Adipocyte (in vitro differentiated cells): ENCODE results near the gene SBK2.
"Not testable (repeated sequence)": the region's sequence is repeated elsewhere in the genome, so short reads cannot be mapped to it uniquely, and the experiment has no call there.

Experiments used
- DNase-seq: peaks from one replicate; pipeline ENCODE4 v3.0.0-alpha.2; 2015; ENCODE audit warnings: low read depth
- H3K27me3 ChIP-seq: replicated peaks from 2 replicates; pipeline ENCODE4 v1.7.0; 2013; ENCODE audit warnings: mild to moderate bottlenecking, low read length, moderate library complexity; ENCODE audit not compliant: control insufficient read depth, insufficient read depth
- H3K36me3 ChIP-seq: 2 replicates; pipeline ENCODE4 v1.7.0; 2013; ENCODE audit warnings: low read length, mild to moderate bottlenecking, moderate library complexity; ENCODE audit not compliant: control insufficient read depth, insufficient read depth, severe bottlenecking
- H3K4me1 ChIP-seq: 2 replicates; pipeline ENCODE4 v1.7.0; 2013; ENCODE audit warnings: mild to moderate bottlenecking, low read length, moderate library complexity; ENCODE audit not compliant: control insufficient read depth, insufficient read depth
- H3K4me3 ChIP-seq: 2 replicates; pipeline ENCODE4 v1.7.0; 2013; ENCODE audit warnings: mild to moderate bottlenecking, low read length, moderate library complexity
- H3K9ac ChIP-seq: 2 replicates; pipeline ENCODE4 v1.7.0; 2013; ENCODE audit warnings: mild to moderate bottlenecking, low read length, moderate library complexity
- H3K9me3 ChIP-seq: 2 replicates; pipeline ENCODE4 v1.7.0; 2013; ENCODE audit warnings: mild to moderate bottlenecking, low read length, moderate library complexity; ENCODE audit not compliant: control insufficient read depth

Gene SBK2

DNA sequence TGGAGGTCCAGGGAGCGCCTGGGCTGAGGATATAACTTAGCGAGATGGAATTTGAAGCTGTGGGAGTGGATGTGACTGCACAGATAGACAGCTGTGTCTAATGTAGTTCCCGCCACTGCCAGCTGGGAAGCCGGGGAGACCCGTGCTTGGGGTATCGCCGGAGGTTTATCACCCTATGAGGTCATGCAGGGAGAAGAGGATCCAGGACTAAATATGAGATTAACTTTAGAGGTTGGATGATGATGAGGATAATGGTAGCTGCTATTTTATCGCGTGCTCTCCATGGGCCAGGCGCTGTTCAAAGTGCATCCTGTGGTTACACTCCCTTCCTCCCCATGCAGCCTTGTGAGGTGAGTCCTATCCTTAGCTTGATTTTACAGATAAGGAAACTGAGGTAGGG is 28.8 kb downstream of the SBK2 start:
- Histone ChIP-seq H3K4me1 (peaks cover 3% of the 10 kb centered on the region), H3K4me3 (no peak overlapping the region), H3K9ac (no peak overlapping the region), H3K36me3 (peaks cover 4% of the 10 kb centered on the region), H3K27me3 (no peaks in the 10 kb centered on the region), H3K9me3 (no peaks in the 10 kb centered on the region)
- no peak for DNase-seq

DNA sequence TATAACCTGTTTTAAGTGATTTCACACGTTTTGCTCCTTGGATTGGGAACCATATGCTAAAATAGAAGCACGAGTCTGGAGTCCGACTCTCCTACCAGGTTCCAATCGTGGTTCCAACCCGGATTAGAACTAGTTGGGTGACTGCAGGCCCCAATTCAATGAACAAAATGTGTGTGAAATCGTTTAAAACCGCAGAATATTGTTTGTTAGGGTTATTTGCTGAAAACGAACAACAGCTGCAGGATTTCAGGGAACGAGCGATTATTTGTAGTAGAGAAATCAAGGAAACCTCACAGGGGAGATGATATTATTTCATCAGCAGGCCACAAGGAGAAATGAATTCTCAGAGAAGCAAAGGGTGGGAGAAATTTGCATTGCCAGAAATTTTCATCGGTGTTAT is 32.0 kb downstream of the SBK2 start:
- Histone ChIP-seq H3K4me1 (peaks cover 3% of the 10 kb centered on the region), H3K9ac (no peak overlapping the region), H3K27me3 (no peaks in the 10 kb centered on the region), H3K9me3 (no peaks in the 10 kb centered on the region), H3K4me3 (no peak overlapping the region), H3K36me3 (peaks cover 17% of the 10 kb centered on the region)
- no peak for DNase-seq

DNA sequence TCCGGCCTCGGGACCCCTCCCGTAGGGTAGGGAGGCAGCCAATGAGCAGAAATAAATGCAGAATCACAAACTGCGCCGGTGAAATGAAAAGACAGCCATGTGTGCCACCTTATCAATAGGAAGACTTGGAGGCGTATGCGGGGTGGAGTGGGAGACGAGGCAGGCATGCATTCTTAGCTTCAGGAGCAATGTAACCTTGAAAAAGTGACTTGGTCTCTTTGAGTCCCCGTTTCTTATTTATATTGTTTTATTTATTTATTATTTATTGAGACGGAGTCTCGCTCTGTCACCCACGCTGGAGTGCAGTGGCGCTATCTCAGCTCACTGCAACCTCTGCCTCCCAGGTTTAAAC is 32.7 kb downstream of the SBK2 start:
- peaks cover 3% of the 10 kb centered on the region for H3K4me1 ChIP-seq
- H3K9ac ChIP-seq = no peak overlapping the region
- H3K27me3 ChIP-seq = no peaks in the 10 kb centered on the region
- peaks cover 21% of the 10 kb centered on the region for H3K36me3 ChIP-seq
- no peak for DNase-seq
- H3K4me3 ChIP-seq = peak overlapping the region; percentile 83
- no peaks in the 10 kb centered on the region for H3K9me3 ChIP-seq

DNA sequence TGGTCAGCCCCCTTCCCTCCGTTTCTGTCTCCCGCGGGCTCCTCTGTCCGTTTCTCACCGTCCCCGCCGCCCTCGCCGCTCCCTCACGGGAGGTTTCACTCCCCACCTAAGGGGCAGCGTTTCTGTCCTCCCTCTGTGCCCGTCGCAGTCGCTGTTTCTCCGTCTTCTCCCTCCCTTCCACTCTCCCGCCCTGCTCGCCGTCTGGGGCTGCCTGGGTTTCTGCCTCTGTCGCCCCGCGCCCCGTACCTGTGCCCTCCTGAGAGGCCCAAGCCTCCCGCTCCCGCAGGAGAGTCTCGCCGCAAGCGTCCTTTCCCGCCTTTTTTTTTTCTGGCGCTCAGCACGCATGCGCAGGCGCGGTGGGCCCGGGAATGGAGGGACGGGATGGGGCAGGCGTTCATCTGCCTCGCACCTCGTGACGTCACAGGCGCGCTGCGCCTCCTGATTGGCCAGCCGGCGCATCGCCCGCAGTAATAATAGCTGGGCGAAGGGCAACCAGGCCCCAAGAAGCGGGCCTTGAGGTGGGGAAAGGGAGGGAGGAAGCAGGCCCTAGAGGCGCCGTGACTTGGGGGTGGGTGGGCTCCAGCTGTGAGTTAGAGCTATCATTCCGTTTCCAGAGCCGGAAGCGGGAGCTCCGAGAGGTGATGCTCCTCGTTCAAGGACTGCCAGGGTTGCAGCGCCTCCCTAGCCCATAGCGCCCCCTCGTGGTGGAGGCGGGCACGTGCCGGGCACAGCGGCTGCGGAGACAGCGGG is 33.3 kb downstream of the SBK2 start:
- Histone ChIP-seq H3K9me3 (no peaks in the 10 kb centered on the region), H3K4me3 (peak overlapping the region; percentile 83), H3K9ac (peak overlapping the region; percentile 68), H3K4me1 (peaks cover 3% of the 10 kb centered on the region), H3K36me3 (peaks cover 18% of the 10 kb centered on the region), H3K27me3 (no peaks in the 10 kb centered on the region)
- DNase-seq = peak; percentile 96

DNA sequence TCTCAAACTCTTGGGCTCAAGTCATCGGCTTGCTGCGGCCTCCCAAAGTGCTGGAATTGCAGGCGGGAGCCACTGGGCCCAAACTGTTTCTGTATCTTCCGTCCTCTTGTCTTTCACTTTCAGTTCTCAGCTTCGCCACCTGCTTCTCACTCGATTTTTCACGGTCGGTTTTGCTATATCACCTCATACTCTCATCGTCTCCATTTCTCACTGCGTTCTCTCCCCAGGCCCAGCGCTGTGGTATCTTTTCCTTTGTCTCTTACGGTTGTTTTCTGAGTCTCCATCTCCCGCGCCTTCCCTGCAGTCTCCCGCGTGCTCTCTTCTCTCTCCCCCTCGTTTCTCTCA is 33.8 kb downstream of the SBK2 start:
- Histone ChIP-seq H3K9ac (no peak overlapping the region), H3K36me3 (peaks cover 18% of the 10 kb centered on the region), H3K4me3 (no peak overlapping the region), H3K9me3 (no peaks in the 10 kb centered on the region), H3K27me3 (no peaks in the 10 kb centered on the region), H3K4me1 (peaks cover 3% of the 10 kb centered on the region)
- DNase-seq = no peak

DNA sequence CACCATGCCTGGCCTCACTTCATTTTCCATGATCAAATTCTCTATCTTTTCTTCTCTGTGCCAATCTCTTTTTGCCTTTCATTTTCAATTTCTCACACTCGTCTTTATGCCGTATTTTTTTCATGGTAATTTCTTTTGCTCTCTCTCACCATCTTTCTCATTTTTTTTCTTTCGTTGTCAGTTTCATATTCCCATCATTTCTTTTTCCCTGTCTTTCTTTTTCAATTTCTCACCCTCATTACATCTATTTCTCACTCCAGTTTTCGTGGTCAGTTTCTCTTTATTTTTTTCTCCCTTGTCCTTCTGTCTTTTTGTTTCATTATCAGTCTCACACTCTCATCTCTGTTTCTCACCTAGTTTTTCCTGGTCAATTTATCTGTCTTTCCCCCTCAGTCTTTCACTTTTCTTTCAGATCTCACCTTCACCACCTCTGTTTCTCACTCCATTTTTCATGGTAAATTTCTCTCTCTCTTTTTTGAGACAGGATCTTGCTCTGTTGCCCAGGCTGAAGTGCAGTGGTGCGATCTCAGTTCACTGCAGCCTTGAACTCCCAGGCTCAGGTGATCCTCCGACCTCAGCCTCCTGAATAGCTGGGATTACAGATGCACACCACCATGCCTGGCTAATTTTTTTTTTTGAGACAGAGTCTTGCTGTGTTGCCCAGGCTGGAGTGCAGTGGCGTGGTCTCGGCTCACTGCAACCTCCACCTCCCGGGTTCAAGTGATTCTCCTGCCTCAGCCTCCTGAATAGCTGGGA is 34.6 kb downstream of the SBK2 start:
- Histone ChIP-seq H3K27me3 (no peaks in the 10 kb centered on the region), H3K4me1 (peaks cover 3% of the 10 kb centered on the region), H3K9ac (no peak overlapping the region), H3K4me3 (no peak overlapping the region), H3K36me3 (peaks cover 18% of the 10 kb centered on the region), H3K9me3 (no peaks in the 10 kb centered on the region)
- DNase-seq = no peak

DNA sequence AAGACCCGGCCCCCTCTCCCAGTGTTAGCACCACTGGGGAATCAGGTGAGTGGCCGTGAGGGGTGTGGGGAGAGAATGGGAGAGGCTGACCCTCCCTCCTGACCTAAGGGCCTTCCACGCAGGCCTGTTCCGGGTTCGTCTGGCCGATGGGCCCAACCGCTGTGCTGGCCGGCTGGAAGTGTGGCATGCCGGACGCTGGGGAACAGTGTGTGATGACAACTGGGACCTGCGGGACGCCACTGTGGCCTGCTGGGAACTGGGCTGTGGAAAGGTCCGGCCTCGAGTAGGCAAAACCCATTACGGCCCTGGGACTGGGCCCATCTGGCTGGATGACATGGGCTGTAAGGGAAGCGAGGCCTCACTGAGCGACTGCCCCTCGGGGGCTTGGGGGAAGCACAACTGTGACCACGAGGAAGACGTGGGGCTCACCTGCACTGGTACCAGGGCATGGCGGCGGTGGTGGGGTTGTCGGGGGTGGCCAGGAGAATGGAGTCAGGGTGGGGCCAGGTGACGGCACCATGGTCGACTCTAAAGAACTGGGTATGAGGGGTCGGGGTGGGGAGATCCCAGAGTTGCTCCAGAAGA is 36.5 kb downstream of the SBK2 start:
- no peak for DNase-seq
- peaks cover 18% of the 10 kb centered on the region for H3K36me3 ChIP-seq
- H3K4me1 ChIP-seq = peaks cover 3% of the 10 kb centered on the region
- H3K9ac ChIP-seq = no peak overlapping the region
- no peaks in the 10 kb centered on the region for H3K27me3 ChIP-seq
- no peaks in the 10 kb centered on the region for H3K9me3 ChIP-seq
- H3K4me3 ChIP-seq = no peak overlapping the region

DNA sequence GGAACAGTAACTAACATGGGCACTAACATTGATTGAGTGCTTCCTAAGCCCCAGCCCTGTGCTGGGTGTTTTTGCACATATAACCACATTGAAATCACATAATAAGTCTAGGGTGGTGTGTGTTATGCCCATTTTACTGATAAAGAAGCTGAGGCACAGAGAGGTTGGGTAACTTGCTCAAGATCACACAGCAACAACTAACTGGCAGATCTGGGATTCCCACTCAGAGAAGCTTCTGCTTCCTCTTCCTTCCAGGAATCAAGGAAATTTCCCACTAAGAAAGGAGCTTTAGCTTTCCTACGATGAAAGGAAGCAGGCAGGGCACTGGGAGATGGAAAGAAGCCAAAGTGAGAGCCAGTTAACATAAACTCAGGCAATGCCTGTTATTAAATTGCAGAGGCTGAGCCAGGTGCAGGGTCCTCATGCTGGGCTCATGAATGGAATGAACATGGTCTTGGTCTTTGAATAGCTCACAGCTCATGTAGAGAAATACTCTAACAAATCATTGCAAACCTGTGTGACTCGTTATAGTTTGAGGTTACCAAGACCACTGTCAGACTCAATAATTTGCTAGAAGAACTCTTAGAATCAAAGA is 38.6 kb downstream of the SBK2 start:
- no peak for DNase-seq
- H3K36me3 ChIP-seq = peaks cover 18% of the 10 kb centered on the region
- H3K27me3 ChIP-seq = no peaks in the 10 kb centered on the region
- H3K4me3 ChIP-seq = no peak overlapping the region
- H3K9ac ChIP-seq = no peak overlapping the region
- H3K9me3 ChIP-seq = no peaks in the 10 kb centered on the region
- peaks cover 14% of the 10 kb centered on the region for H3K4me1 ChIP-seq

DNA sequence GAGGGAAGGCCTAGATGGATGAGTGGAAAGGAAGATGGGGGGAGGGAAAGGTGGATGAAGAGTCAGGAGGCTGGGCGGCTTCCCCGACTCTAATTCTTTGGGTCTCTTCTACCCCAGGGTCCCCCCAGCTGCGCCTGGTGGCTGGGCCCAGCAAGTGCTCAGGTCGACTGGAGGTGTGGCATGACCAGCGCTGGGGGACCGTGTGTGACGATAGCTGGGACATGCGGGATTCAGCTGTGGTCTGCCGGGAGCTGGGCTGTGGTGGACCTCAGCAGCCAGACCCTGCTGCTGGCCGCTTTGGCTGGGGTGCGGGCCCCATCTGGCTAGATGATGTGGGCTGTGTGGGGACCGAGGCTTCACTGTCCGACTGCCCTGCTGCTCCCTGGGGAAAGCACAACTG is 39.2 kb downstream of the SBK2 start:
- Histone ChIP-seq H3K27me3 (no peaks in the 10 kb centered on the region), H3K9me3 (no peaks in the 10 kb centered on the region), H3K4me1 (peaks cover 20% of the 10 kb centered on the region), H3K9ac (no peak overlapping the region), H3K4me3 (no peak overlapping the region), H3K36me3 (peaks cover 18% of the 10 kb centered on the region)
- no peak for DNase-seq

DNA sequence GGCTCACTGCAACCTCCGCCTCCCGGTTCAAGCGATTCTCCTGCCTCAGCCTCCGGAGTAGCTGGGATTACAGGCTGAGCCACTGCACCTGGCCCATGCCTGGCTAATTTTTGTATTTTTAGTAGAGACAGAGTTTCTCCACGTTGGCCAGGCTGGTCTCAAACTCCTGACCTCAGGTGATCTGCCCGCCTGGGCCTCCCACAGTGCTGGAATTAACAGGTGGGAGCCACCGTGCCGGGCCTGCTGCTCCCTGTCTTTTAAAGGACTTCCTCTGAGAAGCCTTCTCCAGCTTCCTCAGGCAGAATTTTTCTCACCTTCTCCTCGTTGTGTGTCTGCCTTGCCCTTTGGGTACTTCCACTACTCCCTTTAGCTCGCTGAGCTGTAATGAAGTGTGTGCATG is 40.1 kb downstream of the SBK2 start:
- not testable (repeated sequence) for H3K4me3 ChIP-seq, H3K9me3 ChIP-seq, DNase-seq, H3K9ac ChIP-seq, H3K27me3 ChIP-seq
- Histone ChIP-seq H3K36me3 (peaks cover 15% of the 10 kb centered on the region), H3K4me1 (peaks cover 23% of the 10 kb centered on the region)

DNA sequence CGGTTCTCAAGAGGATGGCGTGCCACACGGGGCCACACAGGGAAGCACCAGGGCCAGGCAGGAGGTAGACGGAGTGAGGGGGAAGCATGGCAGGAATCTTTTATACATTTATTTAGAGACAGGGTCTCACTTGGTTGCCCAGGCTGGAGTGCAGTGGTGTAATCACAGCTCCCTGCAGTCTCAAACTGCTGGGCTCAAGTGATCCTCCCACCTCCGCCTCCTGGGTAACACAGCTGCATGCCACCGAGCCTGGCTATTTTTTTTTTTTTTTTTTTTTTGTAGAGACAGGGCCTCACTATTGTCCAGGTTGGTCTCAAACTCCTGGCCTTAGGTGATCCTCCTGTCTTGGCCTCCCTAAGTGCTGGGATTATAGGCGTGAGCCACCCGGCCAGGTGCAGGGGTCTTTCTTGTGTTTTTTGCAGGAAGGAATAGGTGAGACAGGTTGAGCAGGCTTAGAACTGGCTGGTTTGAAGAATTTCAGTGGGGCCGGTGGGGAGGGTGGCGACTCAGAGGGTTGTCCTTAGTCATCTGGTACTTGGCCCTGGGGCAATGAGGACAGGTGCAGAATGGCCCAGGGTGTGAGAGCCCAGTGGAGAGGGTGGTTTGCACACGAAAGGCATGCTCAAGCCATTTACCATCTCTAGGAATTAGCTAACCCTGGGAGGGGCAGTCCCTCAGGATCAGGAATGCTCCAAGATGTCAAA is 41.1 kb downstream of the SBK2 start:
- H3K27me3 ChIP-seq = no peaks in the 10 kb centered on the region
- peaks cover 11% of the 10 kb centered on the region for H3K36me3 ChIP-seq
- no peaks in the 10 kb centered on the region for H3K9me3 ChIP-seq
- DNase-seq = no peak
- H3K4me3 ChIP-seq = no peak overlapping the region
- peak overlapping the region; percentile 17 for H3K9ac ChIP-seq
- H3K4me1 ChIP-seq = peaks cover 33% of the 10 kb centered on the region
